ENCODE data around the gene ARID4B.
"Not testable (repeated sequence)": the region's sequence is repeated elsewhere in the genome, so short reads cannot be mapped to it uniquely, and the experiment has no call there.

ARID4B gene, protein sequence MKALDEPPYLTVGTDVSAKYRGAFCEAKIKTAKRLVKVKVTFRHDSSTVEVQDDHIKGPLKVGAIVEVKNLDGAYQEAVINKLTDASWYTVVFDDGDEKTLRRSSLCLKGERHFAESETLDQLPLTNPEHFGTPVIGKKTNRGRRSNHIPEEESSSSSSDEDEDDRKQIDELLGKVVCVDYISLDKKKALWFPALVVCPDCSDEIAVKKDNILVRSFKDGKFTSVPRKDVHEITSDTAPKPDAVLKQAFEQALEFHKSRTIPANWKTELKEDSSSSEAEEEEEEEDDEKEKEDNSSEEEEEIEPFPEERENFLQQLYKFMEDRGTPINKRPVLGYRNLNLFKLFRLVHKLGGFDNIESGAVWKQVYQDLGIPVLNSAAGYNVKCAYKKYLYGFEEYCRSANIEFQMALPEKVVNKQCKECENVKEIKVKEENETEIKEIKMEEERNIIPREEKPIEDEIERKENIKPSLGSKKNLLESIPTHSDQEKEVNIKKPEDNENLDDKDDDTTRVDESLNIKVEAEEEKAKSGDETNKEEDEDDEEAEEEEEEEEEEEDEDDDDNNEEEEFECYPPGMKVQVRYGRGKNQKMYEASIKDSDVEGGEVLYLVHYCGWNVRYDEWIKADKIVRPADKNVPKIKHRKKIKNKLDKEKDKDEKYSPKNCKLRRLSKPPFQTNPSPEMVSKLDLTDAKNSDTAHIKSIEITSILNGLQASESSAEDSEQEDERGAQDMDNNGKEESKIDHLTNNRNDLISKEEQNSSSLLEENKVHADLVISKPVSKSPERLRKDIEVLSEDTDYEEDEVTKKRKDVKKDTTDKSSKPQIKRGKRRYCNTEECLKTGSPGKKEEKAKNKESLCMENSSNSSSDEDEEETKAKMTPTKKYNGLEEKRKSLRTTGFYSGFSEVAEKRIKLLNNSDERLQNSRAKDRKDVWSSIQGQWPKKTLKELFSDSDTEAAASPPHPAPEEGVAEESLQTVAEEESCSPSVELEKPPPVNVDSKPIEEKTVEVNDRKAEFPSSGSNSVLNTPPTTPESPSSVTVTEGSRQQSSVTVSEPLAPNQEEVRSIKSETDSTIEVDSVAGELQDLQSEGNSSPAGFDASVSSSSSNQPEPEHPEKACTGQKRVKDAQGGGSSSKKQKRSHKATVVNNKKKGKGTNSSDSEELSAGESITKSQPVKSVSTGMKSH (N-terminal part only)

DNA sequence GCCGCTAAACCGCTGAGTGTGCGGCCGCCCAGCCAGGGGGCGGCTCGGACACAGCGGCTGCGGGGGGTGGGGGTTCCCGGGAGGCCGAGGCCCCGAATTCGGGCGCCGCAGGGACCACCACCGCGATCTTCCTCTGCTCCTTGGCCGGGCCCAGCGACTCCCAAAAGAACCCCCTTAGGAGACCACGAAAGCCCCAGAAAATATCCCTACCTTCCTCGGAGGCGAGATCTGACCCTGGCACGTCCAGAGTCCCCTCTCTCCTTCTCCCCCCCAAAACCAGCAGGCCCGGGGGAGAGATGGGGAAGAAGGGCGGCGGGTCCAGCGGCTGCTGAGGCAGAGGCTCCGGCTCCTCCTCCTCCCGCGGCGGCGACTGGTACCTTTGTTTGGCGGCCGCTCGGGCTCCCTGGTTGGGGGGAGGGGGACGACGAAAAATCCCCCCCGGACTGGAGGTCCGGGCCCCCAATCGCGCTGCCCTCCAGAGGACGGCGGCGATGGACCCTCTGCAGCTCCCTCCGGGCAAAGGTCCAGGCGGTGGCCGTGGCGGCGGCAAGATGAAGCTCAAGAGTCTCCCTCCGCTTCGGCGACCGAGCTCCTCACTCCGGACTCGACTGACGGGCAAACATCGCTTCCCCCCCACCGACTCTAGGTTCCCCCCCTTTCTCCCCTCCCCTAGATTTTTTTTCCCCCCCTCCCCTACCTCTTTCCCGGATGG lies at the start of gene ARID4B:
Gene ARID4B (minus strand): TSS at position 621 of the 712 bp plus-strand sequence. CDS start 1,260 bp downstream, outside the sequence.
- peak; percentile 93 for DNase-seq (ENCODE audit: low spot score)

DNA sequence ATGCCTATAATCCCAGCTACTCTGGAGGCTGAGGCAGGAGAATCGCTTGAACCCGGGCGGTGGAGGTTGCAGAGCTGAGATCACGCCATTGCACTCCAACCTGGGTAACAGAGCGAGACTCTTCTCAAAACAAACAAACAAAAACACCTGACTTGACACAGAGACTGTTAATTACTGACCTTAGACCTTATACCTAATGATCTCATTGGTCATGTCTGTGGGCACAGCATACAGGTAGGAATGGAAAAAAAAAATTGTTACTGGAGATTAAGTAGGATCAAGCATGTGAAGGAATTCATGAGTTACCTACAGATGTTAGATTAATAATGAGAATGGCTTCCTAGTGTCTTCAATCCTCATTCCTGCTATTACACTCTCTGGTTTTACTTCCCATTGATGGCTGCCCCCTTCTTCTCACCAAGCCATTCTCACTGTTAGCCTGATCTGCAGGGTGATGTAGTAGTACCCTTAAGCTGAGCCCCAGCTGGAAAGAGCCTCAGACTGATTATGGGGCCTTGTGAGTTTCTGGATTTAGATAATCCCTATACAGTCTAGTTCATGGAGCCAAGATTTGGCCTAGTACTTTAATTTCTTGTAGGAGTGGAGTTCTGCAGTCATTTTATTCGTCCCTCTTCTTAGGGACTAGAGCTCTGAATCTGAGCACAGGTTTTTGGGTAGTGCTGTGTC lies 48.1 kb upstream of the ARID4B start:
- no peak for DNase-seq (ENCODE audit: low spot score)

DNA sequence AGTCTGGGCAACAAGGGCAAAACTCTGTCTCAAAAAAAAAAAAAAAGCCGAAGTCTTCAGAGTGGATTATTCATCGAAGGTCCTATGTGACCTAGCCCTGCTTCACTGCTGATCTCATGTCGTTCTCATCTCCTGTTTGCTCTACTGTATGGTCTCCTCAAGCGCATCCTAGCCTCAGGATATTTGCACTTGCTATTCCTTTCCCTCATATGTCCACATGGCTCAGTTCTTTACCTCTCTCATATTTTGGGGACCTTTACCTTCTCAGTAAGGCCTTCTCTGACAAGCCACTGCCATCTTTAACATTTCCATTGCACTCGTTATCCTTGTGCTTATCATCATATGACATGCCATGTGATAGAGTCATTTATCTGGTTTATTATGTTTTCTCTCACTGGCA lies 41.8 kb upstream of the ARID4B start:
- DNase-seq (ENCODE audit: low spot score) = no peak

DNA sequence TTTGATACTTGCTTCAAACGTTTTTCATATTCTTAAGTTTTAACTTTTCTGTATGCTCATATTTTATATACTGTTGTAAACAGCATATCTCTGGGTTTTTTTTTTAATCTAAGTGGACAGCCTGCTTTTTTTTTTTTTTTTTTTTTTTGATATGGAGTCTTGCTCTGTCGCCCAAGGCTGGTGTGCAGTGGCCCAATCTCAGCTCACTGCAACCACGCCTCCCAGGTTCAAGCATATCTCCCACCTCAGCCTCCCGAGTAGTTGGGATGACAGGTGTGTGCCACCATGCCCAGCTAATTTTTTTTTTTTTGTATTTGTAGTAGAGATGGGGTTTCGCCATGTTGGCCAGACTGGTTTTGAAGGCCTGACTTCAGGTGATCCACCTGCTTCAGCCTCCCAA lies 40.4 kb upstream of the ARID4B start:
- DNase-seq (ENCODE audit: low spot score) = no peak

DNA sequence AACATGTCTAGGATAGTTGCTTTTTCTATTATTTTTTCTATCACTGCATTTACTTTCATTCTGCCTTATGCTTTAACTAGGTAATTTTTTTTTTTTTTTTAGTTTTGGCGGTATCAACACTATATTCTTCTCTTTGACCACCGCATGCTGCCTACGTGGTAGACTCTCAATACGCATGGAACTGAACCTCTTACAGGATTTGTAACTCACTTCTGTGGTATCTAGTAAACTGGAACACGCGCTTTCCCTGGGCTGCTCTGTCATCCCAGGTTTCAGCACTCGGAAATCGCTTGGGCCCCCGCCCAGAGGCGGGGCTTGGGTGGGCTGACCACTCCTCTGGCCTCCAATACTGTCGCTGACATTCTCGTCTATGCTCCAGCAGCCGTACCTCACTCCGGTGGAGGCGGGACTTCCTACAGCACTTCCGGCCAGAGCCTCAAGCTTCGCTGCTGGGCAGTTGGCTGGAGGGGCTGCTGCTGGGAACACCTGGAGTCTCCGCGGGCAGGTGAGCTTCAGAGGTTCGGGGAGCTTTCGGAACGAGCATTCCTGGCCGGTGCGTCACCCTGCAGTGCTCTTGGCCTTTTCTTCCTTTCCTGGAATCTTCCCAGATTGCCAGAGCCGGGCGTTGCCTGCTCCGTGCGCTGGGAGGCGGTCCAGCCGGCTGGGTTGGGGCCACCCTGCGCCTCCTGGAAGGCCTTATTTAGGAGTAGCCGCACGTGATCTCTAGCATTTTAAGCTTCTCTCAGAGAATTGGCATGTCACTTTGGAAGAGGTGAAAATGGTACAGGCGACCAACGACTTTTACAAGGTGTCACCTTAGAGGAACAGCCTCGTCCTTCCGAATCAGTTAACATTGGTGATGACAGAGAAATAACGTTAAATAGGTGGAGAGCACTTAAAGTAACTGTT lies 39.3 kb upstream of the ARID4B start, which contains the start of gene TBCE:
Gene TBCE (plus strand): TSS at position 428 of the 909 bp plus-strand sequence. CDS start 12,623 bp downstream, outside the sequence.
- peak; percentile 91 for DNase-seq (ENCODE audit: low spot score)

DNA sequence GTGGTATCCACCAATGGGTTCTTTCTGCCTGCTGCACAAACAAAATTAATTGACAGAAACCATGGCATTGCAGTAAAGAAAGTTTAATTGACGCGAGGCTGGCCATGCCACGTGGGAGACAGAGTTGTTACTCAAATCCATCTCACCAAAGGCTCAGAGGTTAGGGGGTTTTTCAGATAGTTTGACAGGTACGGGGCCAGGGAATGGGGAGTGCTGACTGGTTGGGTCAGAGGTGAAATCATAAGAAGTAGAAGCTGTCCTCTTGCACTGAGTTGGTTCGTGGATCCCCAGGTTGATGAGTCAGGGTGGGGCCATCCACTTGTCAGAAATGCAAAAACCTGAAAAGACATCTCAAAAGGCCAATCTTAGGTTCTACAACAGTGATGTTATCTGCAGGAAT lies 38.3 kb upstream of the ARID4B start:
- DNase-seq (ENCODE audit: low spot score) = no peak

DNA sequence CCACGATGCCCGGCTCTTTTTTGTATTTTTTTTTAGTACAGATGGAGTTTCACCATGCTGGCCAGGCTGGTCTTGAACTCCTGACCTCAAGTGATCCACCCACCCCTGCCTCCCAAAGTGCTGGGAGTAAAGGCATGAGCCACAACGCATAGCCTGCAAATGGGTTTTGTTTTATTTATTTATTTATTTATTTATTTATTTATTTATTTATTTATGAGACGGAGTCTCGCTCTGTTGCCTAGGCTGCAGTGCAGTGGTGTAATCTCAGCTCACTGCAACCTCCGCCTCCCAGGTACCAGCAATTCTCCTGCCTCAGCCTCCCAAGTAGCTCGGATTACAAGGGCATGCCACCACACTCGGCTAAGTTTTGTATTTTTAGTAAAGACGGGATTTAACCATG lies 36.2 kb upstream of the ARID4B start:
- DNase-seq (ENCODE audit: low spot score) = not testable (repeated sequence)

DNA sequence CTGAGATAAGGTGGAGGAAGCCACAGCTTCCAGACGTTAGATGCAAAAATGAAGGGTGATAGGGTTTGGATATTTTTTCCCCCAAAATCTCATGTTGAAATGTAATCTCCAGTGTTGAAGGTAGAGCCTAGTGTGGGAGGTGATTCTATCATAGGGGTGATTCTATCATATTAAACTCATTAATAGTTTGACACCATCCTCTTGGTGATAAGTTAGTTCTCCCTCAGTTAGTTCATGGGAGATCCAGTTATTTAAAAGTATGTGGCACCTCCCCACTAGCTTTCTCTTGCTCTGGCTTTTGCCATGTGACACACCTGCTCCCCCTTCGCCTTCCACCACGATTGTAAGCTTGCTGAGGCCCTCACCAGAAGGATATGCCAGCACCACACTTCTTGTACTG lies 30.9 kb upstream of the ARID4B start:
- no peak for DNase-seq (ENCODE audit: low spot score)

DNA sequence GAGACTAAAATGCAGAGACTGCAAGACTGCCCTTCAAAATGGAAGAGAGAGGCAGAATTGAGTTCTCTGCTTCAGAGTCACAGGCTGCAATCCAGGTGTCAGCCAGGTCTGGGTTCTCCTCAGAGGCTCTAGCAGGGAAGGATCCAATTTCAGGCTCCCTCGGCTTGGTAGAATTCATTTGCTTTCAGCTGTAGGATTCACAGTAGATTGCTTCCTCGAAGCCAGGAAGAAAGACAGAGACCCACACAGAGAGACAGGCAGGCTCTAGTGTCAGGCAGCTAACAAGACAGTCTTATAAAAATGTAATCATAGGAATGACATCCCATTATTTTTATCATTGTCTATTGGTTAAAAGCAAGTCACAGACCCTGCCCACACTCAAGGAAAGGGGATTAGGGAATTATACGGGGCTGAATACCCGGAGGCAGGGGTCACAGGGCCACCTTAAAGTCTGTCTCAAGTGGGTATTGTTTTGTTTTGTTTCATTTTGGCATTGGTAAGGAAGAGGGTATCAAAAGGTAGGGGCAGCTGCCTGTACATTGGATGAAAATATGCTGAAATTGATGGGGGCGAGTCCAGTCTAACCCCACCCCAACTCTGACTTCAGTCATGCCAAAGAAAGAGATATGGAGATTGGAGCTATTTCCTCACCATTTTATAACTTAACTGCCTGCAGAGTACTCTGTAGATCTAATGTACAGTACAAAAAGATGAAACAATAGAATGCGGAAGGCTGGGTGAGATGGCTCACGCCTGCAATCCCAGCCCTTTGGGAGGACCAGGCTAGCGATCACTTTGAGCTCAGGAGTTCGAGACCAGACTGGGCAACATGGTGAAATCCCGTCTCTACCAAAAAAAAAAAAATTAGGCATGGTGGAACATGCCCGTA lies 29.8 kb upstream of the ARID4B start:
- no peak for DNase-seq (ENCODE audit: low spot score)

DNA sequence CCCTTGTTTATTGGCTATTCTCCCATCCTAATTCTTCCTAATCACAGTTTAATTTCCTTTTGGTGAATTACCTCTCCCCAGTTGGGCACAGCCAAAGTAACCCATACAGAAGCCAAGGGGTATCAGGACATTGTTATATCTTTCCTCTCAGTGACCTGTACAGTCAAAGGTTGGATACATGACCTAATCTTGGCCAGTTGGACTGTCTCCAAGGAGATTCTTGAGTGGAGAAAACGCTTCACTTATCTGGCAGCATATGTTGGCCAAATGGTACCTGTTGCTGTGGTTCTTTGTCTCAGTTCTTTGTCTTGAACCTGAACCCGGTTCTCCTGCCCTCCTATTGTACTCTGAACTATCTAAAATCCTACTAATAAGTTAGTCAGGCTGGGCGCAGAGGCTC lies 23.9 kb upstream of the ARID4B start:
- no peak for DNase-seq (ENCODE audit: low spot score)

DNA sequence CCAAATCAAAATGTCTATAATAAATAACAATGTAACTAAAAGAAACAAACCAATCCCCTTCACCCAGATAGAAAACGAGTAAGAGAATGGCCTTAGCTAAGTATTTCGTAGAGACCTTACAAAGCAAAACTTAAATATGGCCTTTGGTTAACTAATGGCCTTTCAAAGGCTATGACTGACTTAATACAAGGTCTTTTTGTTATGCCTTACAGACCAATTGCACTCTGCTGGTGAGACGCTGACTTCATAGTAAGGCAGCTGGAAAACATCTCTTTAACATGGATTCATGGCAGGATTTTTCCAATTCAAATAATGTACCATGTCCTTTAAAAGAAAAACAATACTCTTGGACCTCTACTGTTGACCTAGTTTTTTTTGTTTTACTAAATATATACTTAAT lies 23.5 kb upstream of the ARID4B start:
- no peak for DNase-seq (ENCODE audit: low spot score)

DNA sequence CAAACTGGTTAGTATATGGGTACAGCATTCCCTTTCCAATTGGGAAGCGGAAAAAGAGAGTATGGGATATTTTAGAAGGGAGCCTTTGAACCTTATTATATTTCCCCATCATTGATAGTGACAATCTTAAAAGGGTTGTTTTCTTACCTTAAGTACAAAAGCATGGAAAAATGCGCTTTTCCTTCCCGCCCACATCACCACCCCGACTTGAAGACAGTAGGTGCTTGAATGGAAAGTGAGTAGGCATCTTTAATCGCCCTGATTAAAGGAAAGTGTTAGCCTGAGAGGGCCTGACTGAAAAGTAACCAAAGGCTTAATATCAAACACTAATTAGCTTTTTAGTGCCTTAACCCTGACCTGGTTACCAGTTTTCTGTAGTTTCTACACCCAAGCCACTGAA lies 15.7 kb upstream of the ARID4B start:
- DNase-seq (ENCODE audit: low spot score) = no peak

DNA sequence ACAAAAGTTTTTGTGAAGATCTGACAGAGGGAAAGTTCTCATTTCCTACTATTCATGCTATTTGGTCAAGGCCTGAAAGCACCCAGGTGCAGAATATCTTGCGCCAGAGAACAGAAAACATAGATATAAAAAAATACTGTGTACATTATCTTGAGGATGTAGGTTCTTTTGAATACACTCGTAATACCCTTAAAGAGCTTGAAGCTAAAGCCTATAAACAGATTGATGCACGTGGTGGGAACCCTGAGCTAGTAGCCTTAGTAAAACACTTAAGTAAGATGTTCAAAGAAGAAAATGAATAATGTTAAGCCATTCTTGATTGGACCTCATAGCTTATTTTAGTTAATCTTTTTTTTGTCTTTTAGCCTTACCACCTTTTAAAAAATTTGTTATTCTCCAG lies 14.5 kb upstream of the ARID4B start:
- no peak for DNase-seq (ENCODE audit: low spot score)

DNA sequence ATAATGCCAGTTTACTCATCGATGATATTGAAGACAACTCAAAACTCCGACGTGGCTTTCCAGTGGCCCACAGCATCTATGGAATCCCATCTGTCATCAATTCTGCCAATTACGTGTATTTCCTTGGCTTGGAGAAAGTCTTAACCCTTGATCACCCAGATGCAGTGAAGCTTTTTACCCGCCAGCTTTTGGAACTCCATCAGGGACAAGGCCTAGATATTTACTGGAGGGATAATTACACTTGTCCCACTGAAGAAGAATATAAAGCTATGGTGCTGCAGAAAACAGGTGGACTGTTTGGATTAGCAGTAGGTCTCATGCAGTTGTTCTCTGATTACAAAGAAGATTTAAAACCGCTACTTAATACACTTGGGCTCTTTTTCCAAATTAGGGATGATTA lies 14.1 kb upstream of the ARID4B start:
- no peak for DNase-seq (ENCODE audit: low spot score)

DNA sequence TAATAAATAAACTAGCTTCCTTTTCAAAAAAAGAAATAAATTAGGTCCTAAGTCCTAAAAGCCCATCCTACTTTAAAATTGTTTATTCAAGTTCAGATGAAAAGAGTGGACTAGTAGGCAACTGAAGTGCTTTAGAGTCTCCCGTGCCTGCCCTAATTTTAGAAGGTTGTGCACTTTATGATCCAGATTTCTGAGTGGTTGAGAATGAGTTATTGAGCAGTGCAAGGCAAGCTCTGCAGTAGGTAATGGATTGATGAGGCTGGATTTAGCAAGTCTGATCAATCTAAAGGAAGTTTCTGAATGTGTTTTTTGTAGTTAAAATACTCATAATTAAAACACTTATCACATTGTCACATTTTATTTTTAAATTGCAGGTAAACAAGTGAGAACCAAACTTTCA lies 13.4 kb upstream of the ARID4B start:
- no peak for DNase-seq (ENCODE audit: low spot score)

DNA sequence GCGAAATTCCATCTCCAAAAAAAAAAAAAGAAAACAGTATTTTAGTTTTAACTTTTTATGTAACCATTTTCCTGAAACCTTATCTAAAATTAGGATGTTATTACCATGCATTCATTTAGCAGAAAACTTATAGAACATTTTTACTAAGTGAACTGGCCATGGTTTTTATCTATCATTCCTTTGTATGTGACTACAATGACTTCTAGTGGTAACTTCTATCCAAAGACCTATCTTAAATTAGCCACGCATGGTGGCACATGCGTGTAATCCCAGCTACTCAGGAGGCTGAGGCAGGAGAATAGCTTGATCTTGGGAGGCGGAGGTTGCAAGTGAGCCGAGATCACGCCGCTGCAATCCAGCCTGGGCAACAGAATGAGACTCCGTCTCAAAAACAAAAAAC lies 11.8 kb upstream of the ARID4B start:
- no peak for DNase-seq (ENCODE audit: low spot score)

DNA sequence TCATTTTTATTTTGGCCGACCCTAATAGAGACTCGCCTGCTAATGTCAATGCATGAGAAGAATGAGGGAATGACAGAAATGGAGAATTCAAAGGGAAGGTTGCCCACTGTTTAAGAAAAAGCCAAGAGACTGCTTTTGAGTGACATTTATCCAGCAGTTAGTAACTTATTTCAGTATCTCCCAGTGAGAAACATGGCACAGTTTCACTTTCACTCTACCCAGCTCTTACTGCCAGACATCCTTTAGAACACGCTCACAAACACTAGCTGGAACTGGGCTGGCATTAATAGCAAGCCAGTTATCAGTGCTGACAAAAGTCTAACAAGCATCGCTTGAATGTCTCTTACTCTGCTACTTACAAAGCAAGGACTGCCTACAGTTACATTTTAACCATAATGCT lies 8.9 kb upstream of the ARID4B start:
- no peak for DNase-seq (ENCODE audit: low spot score)

DNA sequence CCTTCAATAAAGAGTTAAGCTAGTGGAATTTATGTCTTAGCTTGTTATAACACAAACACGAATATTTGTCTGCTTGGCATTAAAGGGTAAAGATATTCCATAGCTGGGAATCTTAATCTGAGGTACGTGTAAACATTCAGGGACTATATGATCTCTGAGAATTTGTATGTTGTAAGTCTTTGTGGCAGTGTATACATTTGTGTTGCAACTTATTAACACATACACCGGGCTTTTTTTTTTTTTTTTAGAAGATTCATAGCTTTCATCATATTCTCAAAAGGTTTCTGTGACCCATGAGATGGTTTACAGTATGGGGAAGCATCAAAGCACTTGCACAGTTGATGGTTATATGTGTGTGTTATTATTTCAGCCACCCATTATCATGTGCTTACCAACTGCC lies 3.4 kb upstream of the ARID4B start:
- no peak for DNase-seq (ENCODE audit: low spot score)

DNA sequence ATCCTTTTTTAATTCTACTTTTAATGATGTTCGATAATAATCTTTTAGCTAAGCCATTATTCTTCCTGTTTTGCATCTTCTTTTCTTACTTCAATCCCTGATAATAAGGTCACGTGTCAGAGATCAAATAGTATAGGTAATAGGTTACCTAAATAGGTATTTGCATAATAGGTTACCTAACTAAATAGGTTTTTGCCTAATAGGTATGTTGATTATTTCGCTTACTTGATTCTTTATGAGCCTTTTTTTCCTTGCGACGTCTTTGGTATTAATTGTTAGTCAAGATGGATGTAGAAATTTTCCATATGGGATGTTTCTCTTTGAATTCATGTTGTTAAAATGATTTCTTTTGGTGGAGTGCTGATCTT lies 2.9 kb upstream of the ARID4B start:
- DNase-seq (ENCODE audit: low spot score) = no peak

All from germinal center (tissue), 1 donor.